Stimulated activated CD4-positive, alpha-beta T cell treated with anti-CD3 and anti-CD28 coated beads, TNF-alpha, amount 100 ng/mL, for 1 hour (primary cell): ENCODE data around the gene UNC119B.

ENCODE experiments used
- DNase-seq, 3 donors: peaks; one replicate each; pipeline ENCODE4 v3.0.0-alpha.2; 2020; ENCODE audit warnings: low read depth in 3 of 3, low spot score in 1 of 3

The UNC119B gene

GRCh38 chr12:120739031-120739762, 28.9 kb downstream of the UNC119B start:
- no peak for DNase-seq

- DNase-seq, result no peak
Measured at GRCh38 chr12:120739821-120740613, 29.8 kb downstream of the UNC119B start.

- no peak for DNase-seq
Measured at GRCh38 chr12:120740871-120741270, 30.6 kb downstream of the UNC119B start.

- no peak for DNase-seq
Measured at GRCh38 chr12:120741476-120742421, 31.5 kb downstream of the UNC119B start.

GRCh38 chr12:120744922-120745493, 34.8 kb downstream of the UNC119B start:
- no peak for DNase-seq

- no peak for DNase-seq
Measured at GRCh38 chr12:120748242-120748641, 38.0 kb downstream of the UNC119B start.

GRCh38 chr12:120749256-120749655, 39.0 kb downstream of the UNC119B start:
- DNase-seq, result no peak

- no peak for DNase-seq
Measured at GRCh38 chr12:120750806-120751205, 40.5 kb downstream of the UNC119B start.

GRCh38 chr12:120751389-120751788, 41.1 kb downstream of the UNC119B start:
- DNase-seq, result no peak

- no peak for DNase-seq
Measured at GRCh38 chr12:120754792-120755191, 44.5 kb downstream of the UNC119B start.

- DNase-seq, result no peak
Measured at GRCh38 chr12:120755269-120755668, 45.0 kb downstream of the UNC119B start.

- DNase-seq, result no peak
Measured at GRCh38 chr12:120757226-120757742, 47.0 kb downstream of the UNC119B start.

GRCh38 chr12:120757949-120758348, 47.7 kb downstream of the UNC119B start:
- DNase-seq, result no peak

- no peak for DNase-seq
Measured at GRCh38 chr12:120758798-120759590, 48.7 kb downstream of the UNC119B start.

- no peak for DNase-seq
Measured at GRCh38 chr12:120759591-120760348, 49.5 kb downstream of the UNC119B start.

GRCh38 chr12:120760349-120761254, 50.3 kb downstream of the UNC119B start:
- DNase-seq, result no peak

- DNase-seq, result no peak
Measured at GRCh38 chr12:120761519-120761934, 51.3 kb downstream of the UNC119B start.

- DNase-seq, result no peak
Measured at GRCh38 chr12:120762086-120762485, 51.8 kb downstream of the UNC119B start.
